ENCODE data around the gene ARF3. TPM values are rescaled to one million over a fixed set of nuclear protein-coding genes. Genes with fewer than 3 reads are reported as not detected.

The ARF3 gene
- total RNA-seq, 1 donor from 2014 or later: 113 TPM

- no peak for TF ChIP-seq CTCF (IDR thresholded peaks at IDR 0.05)
- H3K27me3 Mint-ChIP-seq: peaks cover 28% of the 10 kb centered on the region
- ChIA-PET CTCF (interaction anchor here (1.0 to 2.8 kb wide), 5 partner anchors 10 to 120 kb away, joined by 3 to 11 read pairs (median 5); partner anchors contain the start of gene ARF3), POLR2A (interaction anchor here (0.7 to 3.7 kb wide), 6 partner anchors 10 to 898 kb away, joined by 3 to 31 read pairs (median 6); partner anchors contain the start of genes ARF3, FKBP11 and TUBA1B)
- H3K4me3 Mint-ChIP-seq: peak overlapping the region; percentile 4
- H3K4me1 Mint-ChIP-seq: peaks cover 37% of the 10 kb centered on the region
- H3K27ac Mint-ChIP-seq: no peak overlapping the region
- DNase-seq (no peak), ATAC-seq (ENCODE audit: low read depth) (no peak)
- intact Hi-C loops (cut with micrococcal nuclease): loop anchor here (1.0 kb wide), 1 partner anchor 12 kb away; the partner anchor contains the start of gene ARF3
- no peaks in the 10 kb centered on the region for H3K9me3 Mint-ChIP-seq
- no peaks in the 10 kb centered on the region for H3K36me3 Mint-ChIP-seq (ENCODE audit: low read depth)
These were observed 12.0 kb upstream of the ARF3 start for GRCh38 chr12:48969160-48969771.

GRCh38 chr12:48968467-48968866 is 11.2 kb upstream of the ARF3 start:
- POLR2A ChIA-PET: interaction anchor here (0.6 to 3.7 kb wide), 4 partner anchors 10 to 1065 kb away, joined by 5 to 31 read pairs (median 8); partner anchors contain the start of genes ARF3 and FKBP11
- Mint-ChIP-seq H3K4me1 (peaks cover 37% of the 10 kb centered on the region), H3K27ac (no peak overlapping the region), H3K36me3 (ENCODE audit: low read depth) (no peaks in the 10 kb centered on the region), H3K4me3 (no peak overlapping the region), H3K9me3 (no peaks in the 10 kb centered on the region), H3K27me3 (peaks cover 21% of the 10 kb centered on the region)
- no peak for DNase-seq
- no peak for TF ChIP-seq CTCF (IDR thresholded peaks at IDR 0.05)
- CTCF ChIA-PET: interaction anchor here (1.0 to 2.8 kb wide), 5 partner anchors 11 to 121 kb away, joined by 3 to 11 read pairs (median 5); partner anchors contain the start of gene ARF3
- intact Hi-C loops (cut with micrococcal nuclease): no loop called here
- no peak for ATAC-seq (ENCODE audit: low read depth)

- ChIA-PET CTCF (interaction anchor here (1.4 to 2.8 kb wide), 3 partner anchors 10 to 121 kb away, joined by 3 to 11 read pairs (median 5); partner anchors contain the start of gene ARF3), POLR2A (interaction anchor here (0.6 to 3.7 kb wide), 5 partner anchors 10 to 1065 kb away, joined by 3 to 31 read pairs (median 6); partner anchors contain the start of genes ARF3 and FKBP11)
- Mint-ChIP-seq H3K27ac (no peak overlapping the region), H3K4me1 (peaks cover 37% of the 10 kb centered on the region), H3K36me3 (ENCODE audit: low read depth) (no peaks in the 10 kb centered on the region), H3K4me3 (no peak overlapping the region), H3K9me3 (no peaks in the 10 kb centered on the region), H3K27me3 (peaks cover 20% of the 10 kb centered on the region)
- intact Hi-C loops (cut with micrococcal nuclease): no loop called here
- no peak for TF ChIP-seq CTCF (IDR thresholded peaks at IDR 0.05)
- no peak for DNase-seq
- no peak for ATAC-seq (ENCODE audit: low read depth)
These were observed 10.7 kb upstream of the ARF3 start for GRCh38 chr12:48967991-48968390.

GRCh38 chr12:48966177-48966895 is 9.0 kb upstream of the ARF3 start:
- ATAC-seq (ENCODE audit: low read depth): no peak
- intact Hi-C loops (cut with micrococcal nuclease): no loop called here
- Mint-ChIP-seq H3K27ac (peak overlapping the region; percentile 35), H3K9me3 (no peaks in the 10 kb centered on the region), H3K27me3 (peaks cover 10% of the 10 kb centered on the region), H3K36me3 (ENCODE audit: low read depth) (no peaks in the 10 kb centered on the region), H3K4me3 (no peak overlapping the region), H3K4me1 (peaks cover 31% of the 10 kb centered on the region)
- POLR2A ChIA-PET: interaction anchor here (0.6 to 3.7 kb wide), 4 partner anchors 9 to 115 kb away, joined by 3 to 31 read pairs (median 4); partner anchors contain the start of gene ARF3
- CTCF ChIA-PET: interaction anchor here (1.6 kb wide), 1 partner anchor 11 kb away, joined by 8 read pairs; the partner anchor contains the start of gene WNT1
- no peak for TF ChIP-seq CTCF (IDR thresholded peaks at IDR 0.05)
- DNase-seq: no peak

All from activated B cell treated with CpG ODN at 0.5 μM for 24 hours (primary cell).